SK-N-MC (cell line): ENCODE results near the gene E2F3.

Experiments
- DNase-seq: peaks from one replicate; pipeline ENCODE4 v3.0.0-alpha.2; 2011; ENCODE audit warnings: low read depth, low spot score
- H3K27ac ChIP-seq: fragments of 200-600 bp; sonication (generic); 2 replicates; pipeline ENCODE4 v1.5.1; 2016; ENCODE audit warnings: mixed run types
- H3K36me3 ChIP-seq: fragments of 200-600 bp; sonication (generic); 2 replicates; pipeline ENCODE4 v1.6.1; 2017; ENCODE audit warnings: antibody characterized with exemption, low read length, mixed read lengths; ENCODE audit not compliant: insufficient read depth
- H3K4me3 ChIP-seq: fragments of 200-600 bp; sonication (generic); 2 replicates; pipeline ENCODE4 v1.5.1; 2016
- H3K9ac ChIP-seq: fragments of 200-600 bp; sonication (generic); 2 replicates; pipeline ENCODE4 v1.8.0; 2017; ENCODE audit warnings: mixed run types, mixed read lengths; ENCODE audit not compliant: insufficient read length
- H3K9me3 ChIP-seq: fragments of 200-600 bp; sonication (generic); 2 replicates; pipeline ENCODE4 v1.6.1; 2017; ENCODE audit warnings: low read depth, mild to moderate bottlenecking, antibody characterized with exemption, low read length, moderate library complexity, mixed read lengths
- EZH2 ChIP-seq: fragments of 200-600 bp; sonication (generic); IDR thresholded peaks from one replicate; pipeline ENCODE4 v1.6.1; 2017; ENCODE audit warnings: antibody characterized with exemption
- FOXP2 ChIP-seq: optimal IDR thresholded peaks from 2 replicates; pipeline ENCODE3; 2011; ENCODE audit warnings: mild to moderate bottlenecking, moderate library complexity; ENCODE audit not compliant: insufficient read depth; ENCODE audit errors: extremely low read length, control extremely low read depth
- POLR2AphosphoS5 ChIP-seq: IDR thresholded peaks from 2 replicates; pipeline ENCODE4 v1.6.1; 2012; ENCODE audit warnings: mild to moderate bottlenecking, low read depth, low read length, borderline replicate concordance

The E2F3 gene

DNA sequence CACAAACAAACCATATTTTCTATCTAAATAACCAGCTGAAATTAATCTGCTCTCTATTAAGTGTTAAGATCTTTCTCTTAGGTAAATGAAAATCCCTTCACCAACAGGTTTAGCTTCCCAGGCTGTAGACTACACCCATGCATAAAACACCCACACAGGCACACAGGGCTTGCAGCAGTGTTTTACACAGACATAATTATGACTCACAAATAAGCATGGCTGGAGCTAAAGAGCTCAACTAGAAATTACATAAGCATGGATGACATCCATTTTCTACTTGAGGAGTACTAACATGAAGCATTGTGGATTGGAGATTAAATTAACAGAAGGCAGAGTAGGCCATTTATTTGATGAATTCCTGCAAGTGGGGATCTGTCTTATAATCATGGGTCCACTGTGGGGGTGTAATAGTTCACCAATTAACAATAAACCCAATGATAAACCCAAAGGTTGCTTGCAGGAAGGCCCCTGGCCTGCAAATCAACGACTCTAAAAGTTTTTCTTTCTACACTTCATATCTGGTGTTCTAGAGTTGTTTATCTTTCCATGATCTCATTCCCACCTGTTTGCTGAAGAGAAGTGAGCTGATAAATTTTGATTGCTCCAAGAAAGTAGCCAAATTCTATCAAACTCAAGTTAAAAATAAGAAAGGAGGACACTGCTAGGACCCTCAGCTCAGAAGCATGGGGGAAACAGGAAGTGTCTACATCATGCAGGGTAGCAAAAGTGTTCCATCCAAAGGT lies 33.8 kb upstream of the E2F3 start:
- H3K4me3 ChIP-seq = no peak overlapping the region
- H3K9ac ChIP-seq = no peak overlapping the region
- no peak overlapping the region for H3K27ac ChIP-seq
- H3K9me3 ChIP-seq = no peaks in the 10 kb centered on the region
- TF ChIP-seq FOXP2 (no peak), POLR2AphosphoS5 (no peak), EZH2 (no peak)
- DNase-seq = no peak
- no peaks in the 10 kb centered on the region for H3K36me3 ChIP-seq

DNA sequence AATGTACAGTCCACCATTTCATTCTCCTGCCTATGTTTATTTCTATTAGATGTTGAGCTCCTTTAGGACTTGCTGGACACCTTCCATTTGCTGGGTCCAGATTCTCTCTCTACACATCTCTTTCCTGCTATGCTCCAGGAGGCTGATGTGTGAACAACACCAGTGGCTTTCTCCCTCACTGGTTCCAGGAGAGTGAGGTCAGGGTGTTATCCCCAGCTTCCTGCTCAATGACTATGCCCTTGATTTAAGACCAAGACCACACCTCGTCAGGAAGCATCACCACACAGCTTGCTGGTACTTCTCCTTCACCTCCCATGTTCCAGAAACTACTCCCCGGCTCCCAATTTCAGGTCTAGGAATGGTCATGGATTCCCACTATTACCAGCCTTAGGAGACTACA lies 31.3 kb upstream of the E2F3 start:
- Histone ChIP-seq H3K27ac (no peak overlapping the region), H3K36me3 (no peaks in the 10 kb centered on the region), H3K9ac (no peak overlapping the region), H3K9me3 (no peaks in the 10 kb centered on the region), H3K4me3 (no peak overlapping the region)
- TF ChIP-seq EZH2 (no peak), FOXP2 (no peak), POLR2AphosphoS5 (no peak)
- no peak for DNase-seq

DNA sequence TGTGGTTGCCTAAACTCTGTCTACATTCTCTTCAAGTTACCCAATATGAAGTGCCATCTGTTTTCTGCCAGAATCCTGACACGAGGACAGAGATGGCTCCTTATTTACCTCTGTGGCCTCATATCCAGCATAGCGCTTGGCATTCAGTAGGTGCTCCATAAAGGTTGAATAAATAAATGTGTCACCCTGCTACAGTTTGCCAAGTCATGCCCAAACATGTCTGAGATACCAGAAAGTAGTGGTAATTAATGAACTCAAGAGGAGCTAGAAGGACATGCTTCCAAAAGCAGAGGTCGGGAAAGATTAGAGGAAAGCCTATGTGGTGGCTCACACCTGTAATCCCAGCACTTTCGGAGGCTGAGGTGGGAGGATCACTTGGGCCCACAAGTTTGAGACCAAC lies 30.9 kb upstream of the E2F3 start:
- Histone ChIP-seq H3K9ac (no peak overlapping the region), H3K4me3 (no peak overlapping the region), H3K9me3 (no peaks in the 10 kb centered on the region), H3K36me3 (no peaks in the 10 kb centered on the region), H3K27ac (no peak overlapping the region)
- TF ChIP-seq EZH2 = no peak
- no peak for TF ChIP-seq POLR2AphosphoS5
- no peak for TF ChIP-seq FOXP2
- no peak for DNase-seq

DNA sequence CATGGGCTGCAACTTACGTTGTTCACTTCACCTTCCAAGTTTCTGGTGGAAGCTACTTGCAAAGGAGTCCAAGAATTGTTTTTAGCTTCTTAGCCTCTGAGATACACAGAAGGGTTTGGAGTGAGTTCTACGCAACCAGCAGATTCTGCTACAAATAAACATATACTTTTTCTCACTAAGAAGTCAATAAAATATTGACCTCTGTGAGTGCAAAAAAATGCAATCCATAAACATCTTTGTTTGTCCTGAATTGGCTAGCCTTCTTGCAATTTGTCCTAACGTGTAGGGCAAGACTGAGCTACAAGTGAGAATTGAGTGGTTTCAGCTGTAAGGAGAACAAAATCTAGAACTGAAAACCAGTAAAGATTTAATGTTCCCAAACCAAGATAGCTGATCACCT lies 26.2 kb upstream of the E2F3 start:
- H3K36me3 ChIP-seq = no peaks in the 10 kb centered on the region
- no peaks in the 10 kb centered on the region for H3K9me3 ChIP-seq
- H3K27ac ChIP-seq = no peak overlapping the region
- DNase-seq = no peak
- H3K9ac ChIP-seq = no peak overlapping the region
- no peak for TF ChIP-seq EZH2
- no peak for TF ChIP-seq FOXP2
- no peak for TF ChIP-seq POLR2AphosphoS5
- no peak overlapping the region for H3K4me3 ChIP-seq

DNA sequence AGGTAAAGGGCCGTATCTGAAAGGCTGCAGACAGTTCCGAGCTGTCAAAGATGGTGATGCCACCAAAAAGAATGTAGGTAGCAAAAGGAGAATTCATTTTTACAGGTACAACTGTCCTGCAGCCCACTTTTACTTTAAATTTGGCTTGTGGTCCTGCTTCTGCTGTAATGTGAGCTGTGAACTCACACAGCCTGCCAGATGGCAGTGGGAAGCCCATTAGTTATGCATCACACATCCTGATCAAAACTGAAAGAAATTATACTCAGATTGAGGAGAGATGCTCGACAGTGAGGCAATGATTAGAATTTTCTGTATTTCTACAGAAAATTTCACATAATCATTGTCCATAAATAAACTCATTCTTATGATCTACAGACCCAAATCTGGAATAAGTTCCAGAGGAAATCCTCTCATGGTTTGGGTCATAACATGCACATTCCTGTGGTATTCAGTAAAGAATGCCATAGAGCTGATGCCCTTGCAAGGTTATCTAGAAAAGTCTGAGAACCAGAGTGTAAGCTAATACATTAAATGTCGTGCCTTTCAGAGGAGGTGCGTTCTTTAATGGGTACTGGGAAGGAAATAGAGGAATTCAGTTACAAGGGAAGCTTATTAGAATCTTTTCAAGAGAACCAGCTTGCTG lies 23.9 kb upstream of the E2F3 start:
- peak overlapping the region; percentile 26; the same call in 1 of the 2 replicates for H3K4me3 ChIP-seq
- no peak overlapping the region for H3K9ac ChIP-seq
- no peaks in the 10 kb centered on the region for H3K9me3 ChIP-seq
- TF ChIP-seq POLR2AphosphoS5 = no peak
- TF ChIP-seq EZH2 = no peak
- TF ChIP-seq FOXP2 = no peak
- peak overlapping the region; percentile 76 for H3K27ac ChIP-seq
- H3K36me3 ChIP-seq = no peaks in the 10 kb centered on the region
- no peak for DNase-seq

DNA sequence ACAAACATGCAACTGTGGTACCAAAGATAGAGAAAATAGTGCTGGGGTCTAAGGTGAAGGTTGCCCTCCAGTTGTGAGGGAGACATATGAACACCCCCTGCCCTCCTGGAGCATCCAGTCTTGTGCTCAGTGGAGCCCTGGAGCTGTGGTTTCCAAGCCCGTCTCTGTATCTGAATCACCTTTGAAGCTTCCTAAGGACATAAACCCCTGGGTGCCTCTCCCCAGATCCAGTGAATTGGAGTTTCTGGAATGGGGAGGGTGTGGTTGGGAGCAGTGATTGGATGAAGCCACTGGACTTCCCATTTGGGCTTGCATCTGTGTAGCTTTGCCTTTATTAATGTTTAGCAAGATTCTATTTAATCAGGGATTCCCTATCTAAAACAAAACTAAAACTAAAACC lies 22.4 kb upstream of the E2F3 start:
- TF ChIP-seq FOXP2 (no peak), POLR2AphosphoS5 (no peak), EZH2 (no peak)
- Histone ChIP-seq H3K36me3 (no peaks in the 10 kb centered on the region), H3K4me3 (no peak overlapping the region), H3K9me3 (no peaks in the 10 kb centered on the region), H3K27ac (peak overlapping the region; percentile 86), H3K9ac (no peak overlapping the region)
- DNase-seq = no peak

DNA sequence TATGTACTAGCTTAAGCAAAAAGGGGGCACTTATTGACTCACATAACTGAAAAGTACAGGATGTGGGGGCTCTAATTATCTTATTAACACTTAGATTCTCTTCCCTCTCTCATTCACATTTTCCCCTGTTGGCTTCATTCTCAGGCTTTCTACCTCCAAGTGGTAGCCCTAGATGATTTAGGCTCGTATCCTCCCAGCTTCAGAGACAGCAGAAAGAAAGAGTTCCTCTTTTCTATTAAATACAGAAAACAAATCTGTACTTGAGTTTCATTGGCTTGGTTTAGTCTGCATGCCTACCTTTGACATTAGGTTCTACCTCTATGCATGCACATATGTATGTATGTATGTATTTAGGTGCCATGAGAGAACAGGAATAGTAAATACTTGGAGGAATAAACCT lies 15.5 kb upstream of the E2F3 start:
- Histone ChIP-seq H3K9ac (no peak overlapping the region), H3K36me3 (no peaks in the 10 kb centered on the region), H3K27ac (no peak overlapping the region), H3K9me3 (no peaks in the 10 kb centered on the region), H3K4me3 (no peak overlapping the region)
- DNase-seq = no peak
- TF ChIP-seq FOXP2 = no peak
- TF ChIP-seq POLR2AphosphoS5 = no peak
- no peak for TF ChIP-seq EZH2

DNA sequence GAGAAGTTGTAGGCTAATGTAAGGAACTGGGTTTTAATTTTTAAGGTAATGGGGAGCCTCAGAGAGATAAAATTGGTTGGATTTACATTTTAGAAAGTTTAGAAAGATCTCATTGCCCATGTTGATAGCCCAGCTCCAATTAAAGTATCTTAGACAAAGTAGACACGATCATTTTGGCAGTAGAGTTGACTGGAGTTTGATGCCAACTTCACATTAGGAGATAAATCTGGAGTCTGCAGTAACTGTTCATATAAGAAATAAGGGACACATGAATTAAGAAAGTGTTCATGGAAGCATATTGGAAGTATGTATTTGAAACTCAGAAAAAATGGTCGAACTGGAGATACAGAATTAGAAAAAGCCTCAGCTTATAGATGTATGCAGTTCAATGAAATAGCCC lies 12.6 kb upstream of the E2F3 start:
- no peak for DNase-seq
- Histone ChIP-seq H3K36me3 (no peaks in the 10 kb centered on the region), H3K9ac (no peak overlapping the region), H3K27ac (no peak overlapping the region), H3K4me3 (no peak overlapping the region), H3K9me3 (no peaks in the 10 kb centered on the region)
- no peak for TF ChIP-seq FOXP2
